Effector memory CD4-positive, alpha-beta T cell (primary cell): ENCODE results near the gene TRIM72.

Experiments
- DNase-seq, 3 donors: peaks; one replicate each; pipeline ENCODE4 v3.0.0-alpha.2; 2020
- H3K27ac ChIP-seq: 2 replicates; pipeline ENCODE4 v1.7.0; 2013; ENCODE audit warnings: mild to moderate bottlenecking, low read length, moderate library complexity; ENCODE audit not compliant: insufficient read depth, poor library complexity, severe bottlenecking
- H3K27me3 ChIP-seq: replicated peaks from 2 replicates; pipeline ENCODE4 v1.7.0; 2013; ENCODE audit warnings: mild to moderate bottlenecking, low read length; ENCODE audit not compliant: insufficient read depth, control insufficient read depth, poor library complexity, severe bottlenecking
- H3K36me3 ChIP-seq: 2 replicates; pipeline ENCODE4 v1.7.0; 2013; ENCODE audit warnings: mild to moderate bottlenecking, low read length, moderate library complexity; ENCODE audit not compliant: control insufficient read depth, insufficient read depth
- H3K4me1 ChIP-seq: 2 replicates; pipeline ENCODE4 v1.7.0; 2013; ENCODE audit warnings: low read length, mild to moderate bottlenecking; ENCODE audit not compliant: control insufficient read depth, insufficient read depth, poor library complexity, severe bottlenecking
- H3K4me3 ChIP-seq: 2 replicates; pipeline ENCODE4 v1.7.0; 2013; ENCODE audit warnings: low read length, low read depth, mild to moderate bottlenecking; ENCODE audit not compliant: insufficient read depth, poor library complexity, severe bottlenecking
- H3K9me3 ChIP-seq: 2 replicates; pipeline ENCODE4 v1.7.0; 2013; ENCODE audit warnings: mild to moderate bottlenecking, low read length, moderate library complexity; ENCODE audit not compliant: control insufficient read depth

TRIM72 gene

GRCh38 chr16:31183432-31184428 lies 30.2 kb upstream of the TRIM72 start:
- no peaks in the 10 kb centered on the region for H3K9me3 ChIP-seq
- no peak for DNase-seq
- peaks cover 69% of the 10 kb centered on the region for H3K36me3 ChIP-seq
- no peak overlapping the region for H3K27ac ChIP-seq
- H3K4me1 ChIP-seq, result peaks cover 37% of the 10 kb centered on the region
- H3K4me3 ChIP-seq, result no peak overlapping the region
- H3K27me3 ChIP-seq, result no peaks in the 10 kb centered on the region

- Histone ChIP-seq H3K36me3 (peaks cover 80% of the 10 kb centered on the region), H3K27ac (no peak overlapping the region), H3K4me3 (no peak overlapping the region), H3K4me1 (peaks cover 32% of the 10 kb centered on the region), H3K9me3 (no peaks in the 10 kb centered on the region), H3K27me3 (no peaks in the 10 kb centered on the region)
- DNase-seq, result no peak
Observed at GRCh38 chr16:31184888-31185287, 29.0 kb upstream of the TRIM72 start.

GRCh38 chr16:31185339-31185738 lies 28.6 kb upstream of the TRIM72 start:
- H3K4me1 ChIP-seq, result peaks cover 32% of the 10 kb centered on the region
- H3K27me3 ChIP-seq, result no peaks in the 10 kb centered on the region
- no peak for DNase-seq
- H3K27ac ChIP-seq, result no peak overlapping the region
- no peaks in the 10 kb centered on the region for H3K9me3 ChIP-seq
- H3K36me3 ChIP-seq, result peaks cover 81% of the 10 kb centered on the region
- no peak overlapping the region for H3K4me3 ChIP-seq

GRCh38 chr16:31186176-31186575 lies 27.7 kb upstream of the TRIM72 start:
- Histone ChIP-seq H3K4me3 (no peak overlapping the region), H3K27me3 (no peaks in the 10 kb centered on the region)

GRCh38 chr16:31186930-31187807 lies 26.8 kb upstream of the TRIM72 start:
- Histone ChIP-seq H3K36me3 (peaks cover 98% of the 10 kb centered on the region), H3K27ac (no peak overlapping the region), H3K4me3 (no peak overlapping the region), H3K9me3 (no peaks in the 10 kb centered on the region), H3K27me3 (no peaks in the 10 kb centered on the region), H3K4me1 (peaks cover 21% of the 10 kb centered on the region)
- no peak for DNase-seq

More at GRCh38 chr16:31186176-31186575, 27.7 kb upstream of the TRIM72 start:
- H3K36me3 ChIP-seq, result peaks cover 89% of the 10 kb centered on the region
- no peak overlapping the region for H3K27ac ChIP-seq
- no peak for DNase-seq
- no peaks in the 10 kb centered on the region for H3K9me3 ChIP-seq
- peaks cover 30% of the 10 kb centered on the region for H3K4me1 ChIP-seq

- no peaks in the 10 kb centered on the region for H3K9me3 ChIP-seq
- peaks cover 15% of the 10 kb centered on the region for H3K4me1 ChIP-seq
- H3K27me3 ChIP-seq, result no peaks in the 10 kb centered on the region
- H3K27ac ChIP-seq, result no peak overlapping the region
- H3K36me3 ChIP-seq, result peaks cover 96% of the 10 kb centered on the region
- H3K4me3 ChIP-seq, result no peak overlapping the region
- DNase-seq, result no peak
Observed at GRCh38 chr16:31187808-31188189, 26.1 kb upstream of the TRIM72 start.

GRCh38 chr16:31188450-31189411 lies 25.2 kb upstream of the TRIM72 start:
- no peak overlapping the region for H3K27ac ChIP-seq
- peaks cover 96% of the 10 kb centered on the region for H3K36me3 ChIP-seq
- no peaks in the 10 kb centered on the region for H3K9me3 ChIP-seq
- no peaks in the 10 kb centered on the region for H3K27me3 ChIP-seq
- H3K4me3 ChIP-seq, result no peak overlapping the region
- peaks cover 5% of the 10 kb centered on the region for H3K4me1 ChIP-seq
- no peak for DNase-seq

- no peak for DNase-seq
- Histone ChIP-seq H3K4me3 (no peak overlapping the region), H3K4me1 (no peaks in the 10 kb centered on the region), H3K9me3 (no peaks in the 10 kb centered on the region), H3K36me3 (peaks cover 95% of the 10 kb centered on the region), H3K27me3 (no peaks in the 10 kb centered on the region), H3K27ac (no peak overlapping the region)
Observed at GRCh38 chr16:31189412-31189778, 24.5 kb upstream of the TRIM72 start.

GRCh38 chr16:31190061-31190460 lies 23.9 kb upstream of the TRIM72 start:
- no peak overlapping the region for H3K27ac ChIP-seq
- no peaks in the 10 kb centered on the region for H3K9me3 ChIP-seq
- H3K4me1 ChIP-seq, result no peaks in the 10 kb centered on the region
- DNase-seq, result no peak
- peaks cover 96% of the 10 kb centered on the region for H3K36me3 ChIP-seq
- H3K27me3 ChIP-seq, result no peaks in the 10 kb centered on the region
- no peak overlapping the region for H3K4me3 ChIP-seq
